GM18870 (cell line): ENCODE measurements around the gene LONRF3.
"Not testable (repeated sequence)": the region's sequence is repeated elsewhere in the genome, so short reads cannot be mapped to it uniquely, and the experiment has no call there.

Experiments used
- ATAC-seq: cut with Tn5 transposase; IDR thresholded peaks from one replicate; pipeline ENCODE4 v1.9.1; 2021; ENCODE audit warnings: moderate library complexity; ENCODE audit not compliant: unreplicated experiment

The LONRF3 gene

DNA sequence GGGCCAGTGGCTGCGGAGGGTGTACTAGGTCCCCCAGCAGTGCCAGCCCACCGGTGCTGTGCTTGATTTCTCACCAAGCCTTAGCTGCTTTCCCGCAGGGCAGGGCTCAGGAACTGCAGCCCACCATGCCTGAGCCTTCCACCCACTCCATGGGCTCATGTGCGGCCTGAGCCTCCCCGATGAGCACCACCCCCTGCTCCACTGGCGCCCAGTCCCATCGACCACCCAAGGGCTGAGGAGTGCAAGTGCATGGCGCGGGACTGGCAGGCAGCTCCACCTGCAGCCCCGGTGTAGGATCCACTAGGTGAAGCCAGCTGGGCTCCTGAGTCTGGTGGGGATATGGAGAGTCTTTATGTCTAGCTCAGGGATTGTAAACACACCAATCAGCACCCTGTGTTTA is 55.2 kb downstream of the LONRF3 start:
- not testable (repeated sequence) for ATAC-seq

DNA sequence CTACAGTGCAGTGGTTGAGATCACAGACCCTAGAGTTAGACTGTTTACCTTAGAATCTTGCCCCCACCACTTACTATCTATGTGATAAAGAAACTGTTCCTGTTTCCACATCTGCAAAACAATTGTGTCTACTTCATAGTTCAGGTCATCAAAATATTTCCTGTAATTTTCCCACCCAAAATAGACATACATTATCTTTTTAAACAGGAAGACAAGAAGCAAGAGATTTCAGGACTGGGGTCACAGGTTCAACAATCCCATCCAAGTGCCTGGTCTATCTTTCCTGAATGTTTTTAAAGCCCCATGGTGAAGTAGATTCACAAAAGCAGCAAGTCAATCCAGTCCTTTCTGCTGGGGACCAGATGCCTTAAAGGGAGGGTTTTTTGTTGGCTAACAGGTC is 56.6 kb downstream of the LONRF3 start:
- no peak for ATAC-seq

DNA sequence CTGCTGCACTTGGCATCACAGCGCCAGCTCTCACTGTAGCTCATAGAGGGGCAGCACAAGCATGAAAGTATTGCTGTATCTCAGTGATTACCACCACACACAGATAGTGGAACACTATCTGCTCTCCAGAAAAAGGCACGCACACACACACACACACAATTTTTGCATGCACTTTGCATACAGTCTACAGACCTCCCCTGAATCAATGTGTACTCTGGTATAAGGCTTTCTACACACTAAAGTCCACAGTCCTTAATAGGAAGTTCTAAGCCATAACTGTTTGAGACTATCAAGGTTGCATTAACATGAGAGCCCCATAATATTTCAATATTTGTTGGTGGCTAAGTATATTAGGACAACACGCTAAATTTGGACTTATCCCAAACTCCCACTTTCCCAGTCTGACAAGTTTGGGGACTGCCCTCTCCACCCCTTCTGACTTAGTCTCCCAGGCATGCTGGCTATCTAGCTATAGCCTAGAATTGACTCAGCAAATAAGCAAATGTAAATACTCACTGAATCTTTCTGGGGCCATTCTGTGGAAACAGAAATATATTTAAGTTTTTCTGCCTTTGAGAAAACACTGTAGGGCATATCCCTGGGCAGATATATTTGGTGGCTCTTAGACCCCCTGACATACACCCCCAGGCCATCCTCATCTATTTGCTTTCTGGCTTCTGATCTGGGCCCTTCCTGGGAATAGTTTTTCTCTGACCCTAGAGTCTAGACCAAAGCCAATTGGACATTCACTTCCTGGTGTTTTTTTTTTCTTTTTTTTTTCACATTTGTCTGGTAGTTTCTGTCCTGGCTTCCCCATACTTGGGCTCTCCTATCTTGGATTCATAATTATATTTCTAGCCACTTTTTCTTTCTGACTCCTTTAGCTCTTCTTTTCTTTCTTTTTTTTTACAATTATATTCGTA is 62.0 kb downstream of the LONRF3 start:
- no peak for ATAC-seq

DNA sequence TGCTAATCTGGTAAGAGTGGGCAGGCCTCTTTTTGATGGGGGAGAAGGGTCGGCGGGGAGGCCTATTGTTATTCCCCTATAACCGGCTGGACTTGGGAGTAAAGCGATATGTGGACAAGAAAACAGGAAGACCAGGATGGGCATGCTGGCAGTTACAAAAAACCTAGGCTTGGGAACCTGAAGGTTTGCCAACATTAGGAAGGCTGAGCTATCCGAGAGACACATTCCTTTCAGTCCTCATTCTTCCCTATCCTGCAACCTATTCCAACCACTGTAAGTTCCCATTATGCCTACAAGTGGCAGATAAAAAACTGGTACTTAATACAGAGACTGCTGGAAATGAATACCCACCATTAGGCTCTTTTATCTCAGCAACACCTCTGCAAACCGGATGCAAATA is 66.0 kb downstream of the LONRF3 start:
- ATAC-seq, result no peak

DNA sequence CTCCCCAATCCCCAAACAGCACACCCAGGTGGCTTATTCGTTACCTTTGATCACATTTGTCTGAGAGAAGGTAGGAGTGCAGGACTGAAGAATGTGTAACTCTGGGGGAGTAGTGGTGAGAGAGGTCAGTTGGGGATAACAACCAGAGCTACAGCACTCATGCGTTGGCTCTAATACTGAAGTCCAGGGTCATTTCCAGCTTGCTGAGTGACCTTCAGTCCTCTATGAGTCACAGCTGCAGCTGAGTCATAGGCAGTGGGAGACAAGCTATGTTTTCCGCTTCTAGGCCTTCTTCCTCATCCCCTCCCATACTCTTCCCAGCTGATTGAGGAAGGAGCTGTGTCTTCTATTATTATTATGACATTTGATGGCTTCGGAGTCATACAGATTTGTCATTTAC is 66.8 kb downstream of the LONRF3 start:
- no peak for ATAC-seq

DNA sequence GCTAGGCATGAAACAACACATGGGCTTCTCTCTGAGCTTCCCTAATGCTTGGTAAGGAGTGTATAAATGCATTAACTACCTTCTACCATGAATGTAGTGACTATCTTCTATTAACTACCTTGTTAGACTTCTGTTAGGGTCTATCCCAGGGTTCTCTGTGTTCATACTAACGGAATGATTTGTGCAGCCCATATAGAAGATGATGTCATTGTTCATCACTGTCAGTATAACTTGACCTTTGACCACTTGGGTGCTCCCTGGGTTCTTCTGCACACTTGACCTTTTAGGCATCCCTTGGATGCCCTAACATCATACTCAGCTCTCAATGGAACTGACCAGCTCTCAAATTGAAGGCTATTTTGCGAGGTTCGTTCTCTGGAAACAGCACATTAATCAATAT is 67.6 kb downstream of the LONRF3 start:
- no peak for ATAC-seq

DNA sequence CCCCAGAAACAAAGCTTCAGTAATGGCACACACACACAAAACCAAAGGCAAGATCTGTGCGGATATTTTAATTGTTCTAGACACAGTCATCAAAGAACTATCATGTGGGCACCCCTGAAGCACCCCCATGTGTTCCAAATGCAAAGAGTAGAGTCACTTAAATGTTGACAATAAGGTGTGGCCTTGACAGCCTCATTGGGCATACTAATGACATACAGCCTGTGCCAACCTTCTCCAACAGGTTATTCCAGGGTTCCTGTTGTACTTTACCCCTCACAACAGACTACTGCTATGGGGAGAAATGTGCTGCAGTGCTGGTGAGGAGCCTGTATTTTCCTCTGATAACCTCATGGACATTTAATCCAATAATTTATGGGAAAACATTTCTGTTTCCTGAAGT is 68.6 kb downstream of the LONRF3 start:
- no peak for ATAC-seq

DNA sequence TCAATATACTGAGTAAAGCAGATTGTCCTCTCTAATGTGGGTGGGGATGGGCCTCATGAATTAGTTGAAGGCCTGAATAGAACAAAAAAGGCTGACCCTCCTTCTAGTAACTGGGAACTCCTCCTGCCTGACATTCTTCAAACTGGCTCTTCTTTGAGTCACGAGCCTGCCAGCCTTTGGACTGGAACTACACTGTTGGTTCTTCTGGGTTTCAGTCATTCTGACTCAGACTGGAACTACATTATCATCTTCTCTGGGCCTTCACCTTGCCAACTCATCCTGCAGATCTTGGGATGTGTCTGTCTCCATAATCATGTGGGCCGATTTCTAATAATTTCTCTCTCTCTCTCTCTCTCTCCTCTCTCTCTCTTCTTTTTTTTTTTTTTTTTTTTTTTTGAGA is 71.5 kb downstream of the LONRF3 start:
- ATAC-seq, result no peak

DNA sequence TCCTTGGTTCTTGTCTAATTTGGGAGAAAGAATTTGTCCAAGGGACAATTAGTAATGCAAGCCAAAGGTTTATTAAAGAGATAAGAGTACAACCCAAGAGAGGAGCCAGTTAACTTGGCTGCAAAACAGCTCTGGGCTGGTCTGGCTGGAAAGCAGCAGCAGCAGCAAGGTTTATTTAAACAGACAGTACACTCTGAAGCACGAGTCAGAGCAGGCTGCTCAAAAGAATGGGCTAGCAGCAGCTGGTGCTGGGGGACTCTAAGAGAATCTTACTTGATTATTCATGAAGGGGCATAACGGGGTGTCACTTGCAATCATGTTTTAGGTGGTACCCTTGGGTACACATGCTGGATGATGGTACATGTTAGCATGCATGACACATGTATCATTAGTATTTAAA is 81.3 kb downstream of the LONRF3 start:
- ATAC-seq, result no peak

DNA sequence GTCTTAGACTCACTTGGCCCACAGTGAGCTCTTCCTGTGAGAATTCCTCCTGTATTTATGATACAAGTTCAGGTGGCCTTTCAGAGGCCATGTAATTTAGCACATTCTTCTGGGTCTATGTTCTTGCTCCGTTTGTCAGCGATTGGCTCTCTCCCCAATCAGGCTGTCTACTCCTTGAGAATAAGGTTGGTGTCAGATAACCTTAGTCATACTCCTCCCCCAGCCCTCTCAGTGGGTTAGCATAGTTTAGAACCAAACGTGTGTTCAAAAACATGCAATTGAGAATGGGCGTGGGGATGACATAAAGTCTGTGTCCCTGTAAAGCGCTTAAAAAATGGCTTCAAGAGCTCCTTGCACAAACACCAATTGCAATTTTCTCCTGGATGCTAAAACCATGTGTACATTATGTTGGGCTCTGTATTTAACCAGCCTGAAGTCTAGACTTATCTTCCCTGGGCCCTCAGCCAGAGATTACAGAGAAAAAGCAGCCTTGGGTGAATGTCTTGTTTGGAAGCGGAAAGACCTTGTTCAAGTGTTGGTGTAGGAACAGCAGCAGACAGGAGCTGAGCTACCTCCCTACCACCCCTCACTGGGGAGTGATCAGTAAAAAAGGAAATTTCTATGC is 88.4 kb downstream of the LONRF3 start:
- ATAC-seq, result no peak

DNA sequence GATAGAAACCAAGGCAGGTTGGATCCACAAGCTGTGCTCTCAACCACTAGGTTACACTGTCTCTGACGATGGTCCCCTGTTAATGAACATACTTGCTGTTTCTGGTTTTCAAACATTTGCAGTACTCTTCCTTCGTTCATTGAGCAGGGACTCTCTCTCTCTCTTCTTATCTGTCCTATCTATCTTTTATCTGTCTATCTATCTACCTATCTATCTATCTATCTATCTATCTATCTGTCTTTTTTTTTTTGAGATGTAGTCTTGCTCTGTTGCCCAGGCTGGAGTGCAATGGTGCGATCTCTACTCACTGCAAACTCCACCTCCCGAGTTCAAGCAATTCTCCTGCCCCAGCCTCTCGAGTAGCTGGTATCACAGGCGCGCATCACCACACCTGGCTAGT is 89.0 kb downstream of the LONRF3 start:
- ATAC-seq, result no peak

DNA sequence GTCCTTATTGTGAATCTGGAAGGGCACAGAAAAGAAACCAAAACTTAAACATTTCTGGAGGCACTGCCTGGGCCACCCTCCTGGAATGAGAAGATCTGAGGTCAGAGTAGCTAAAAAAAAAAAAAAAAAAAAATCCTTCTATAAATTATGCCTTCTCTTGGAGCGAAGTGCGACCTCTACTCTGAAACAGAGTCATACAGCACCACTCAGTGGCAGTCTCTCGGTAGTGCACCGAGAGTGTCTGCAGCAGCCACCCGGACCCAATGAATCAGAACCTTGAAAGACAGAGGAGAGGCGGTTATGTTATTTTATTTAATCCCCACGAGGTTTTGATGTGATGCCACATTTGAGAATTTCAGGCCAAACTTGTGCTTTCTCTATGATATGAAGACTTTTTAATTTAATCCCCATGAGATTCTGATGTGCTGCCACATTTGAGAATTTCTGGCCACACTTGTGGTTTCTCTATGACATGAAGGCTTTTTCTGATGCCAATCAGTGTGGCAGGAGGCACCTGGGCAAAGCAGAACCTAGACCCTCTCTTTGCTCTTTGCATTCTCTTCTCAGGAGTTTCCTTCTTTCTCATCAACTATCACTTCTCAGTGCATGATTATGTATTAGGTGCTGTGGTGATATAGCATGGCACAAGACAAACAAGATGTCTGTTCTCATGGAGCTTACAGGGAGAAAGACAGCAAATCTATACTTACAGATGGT is 92.8 kb downstream of the LONRF3 start:
- ATAC-seq, result no peak
